ENCODE results near the gene MAST4.

Gene MAST4

DNA sequence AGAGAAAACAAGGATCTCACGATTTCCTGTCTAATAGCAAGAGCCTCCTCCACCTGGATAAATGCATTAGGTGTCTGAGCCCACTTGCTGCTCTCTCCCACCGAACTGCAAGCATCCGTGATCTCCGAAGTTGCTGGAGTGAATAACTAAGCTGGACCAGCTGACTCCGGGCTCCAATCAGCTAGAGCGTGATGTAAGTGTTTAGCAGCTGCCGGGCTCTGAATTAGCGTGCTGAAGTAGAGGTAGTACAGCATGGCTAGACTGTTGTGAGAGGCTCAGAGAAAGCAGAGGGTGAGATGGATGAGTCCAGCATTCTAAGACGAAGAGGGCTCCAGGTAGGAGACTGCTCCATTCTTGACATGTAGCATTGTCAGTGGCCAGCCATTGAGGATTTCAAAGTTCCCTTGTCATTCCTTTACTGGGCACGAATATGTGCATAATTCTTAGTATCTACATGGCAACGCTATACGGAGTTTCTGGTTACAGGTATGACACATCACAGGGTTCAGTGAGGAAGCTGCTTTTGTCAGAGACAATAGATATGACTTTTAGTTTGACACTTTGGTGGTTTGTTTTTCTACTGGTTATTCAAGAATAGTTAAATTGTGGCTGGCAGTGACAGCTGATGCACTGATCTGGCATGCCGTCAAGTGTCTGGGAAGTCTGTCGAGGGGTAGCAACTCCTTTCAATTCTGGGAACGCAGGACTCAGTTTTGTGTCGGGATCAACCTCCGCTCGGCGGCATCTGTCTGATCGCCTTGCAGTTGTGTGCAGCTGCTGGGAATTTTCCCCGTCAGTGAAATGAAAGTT is 232.6 kb downstream of the MAST4 start:
- in situ Hi-C loops (cut with HindIII; ENCODE audit: low sequenced_read_pairs): no loop called here

DNA sequence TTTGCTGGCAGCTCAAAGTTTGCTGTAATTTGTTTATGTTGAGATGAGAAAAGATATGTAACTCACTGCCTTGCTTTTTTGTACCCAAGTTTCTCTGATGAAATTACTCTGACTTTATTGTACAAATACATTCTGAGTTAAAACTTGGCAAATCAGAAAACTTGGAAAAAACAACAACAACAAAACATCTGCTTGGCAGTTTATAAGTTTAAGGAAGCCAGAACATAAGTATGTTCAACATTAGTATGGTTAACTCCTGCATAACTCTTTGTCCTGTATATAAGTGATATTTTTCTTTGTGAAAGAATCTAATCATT is 233.1 kb downstream of the MAST4 start:
- in situ Hi-C loops (cut with HindIII; ENCODE audit: low sequenced_read_pairs): no loop called here

DNA sequence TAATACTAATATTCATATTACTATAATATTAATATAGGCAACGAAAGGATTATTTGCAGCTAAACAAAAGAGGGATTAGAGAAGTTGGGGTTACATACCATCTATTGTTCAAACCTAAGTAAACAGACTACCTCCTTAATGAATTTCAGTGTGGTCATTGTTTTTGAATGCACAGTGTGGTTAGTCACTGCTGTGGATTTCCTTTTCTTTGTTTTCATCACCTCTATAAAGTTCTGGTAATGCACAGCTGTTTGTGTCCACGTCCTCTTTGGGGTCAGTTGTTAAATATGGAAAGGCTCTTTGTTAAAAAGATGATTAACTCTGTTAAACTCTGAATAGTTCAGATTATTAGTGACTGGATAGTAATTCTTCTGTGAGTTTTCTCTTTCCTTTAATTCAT is 233.6 kb downstream of the MAST4 start:
- in situ Hi-C loops (cut with HindIII; ENCODE audit: low sequenced_read_pairs): no loop called here

DNA sequence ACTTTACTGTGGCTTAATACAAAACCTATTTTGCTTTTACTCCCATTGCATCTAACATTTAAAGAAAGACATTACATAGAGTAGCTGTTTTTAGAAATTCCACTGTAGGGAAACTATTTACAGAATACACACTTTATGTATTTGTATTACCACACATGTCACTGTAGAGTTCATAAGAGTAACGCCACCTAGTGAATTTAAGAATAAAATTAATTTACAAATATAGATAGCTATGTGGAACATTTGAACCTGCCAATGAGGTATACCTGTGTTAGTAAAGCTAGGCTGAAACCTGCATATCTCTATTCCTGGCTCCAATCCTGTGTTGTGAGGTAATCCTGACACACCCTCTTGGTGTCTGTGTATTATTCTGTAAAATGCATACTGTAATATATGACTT is 234.4 kb downstream of the MAST4 start:
- in situ Hi-C loops (cut with HindIII; ENCODE audit: low sequenced_read_pairs): no loop called here

DNA sequence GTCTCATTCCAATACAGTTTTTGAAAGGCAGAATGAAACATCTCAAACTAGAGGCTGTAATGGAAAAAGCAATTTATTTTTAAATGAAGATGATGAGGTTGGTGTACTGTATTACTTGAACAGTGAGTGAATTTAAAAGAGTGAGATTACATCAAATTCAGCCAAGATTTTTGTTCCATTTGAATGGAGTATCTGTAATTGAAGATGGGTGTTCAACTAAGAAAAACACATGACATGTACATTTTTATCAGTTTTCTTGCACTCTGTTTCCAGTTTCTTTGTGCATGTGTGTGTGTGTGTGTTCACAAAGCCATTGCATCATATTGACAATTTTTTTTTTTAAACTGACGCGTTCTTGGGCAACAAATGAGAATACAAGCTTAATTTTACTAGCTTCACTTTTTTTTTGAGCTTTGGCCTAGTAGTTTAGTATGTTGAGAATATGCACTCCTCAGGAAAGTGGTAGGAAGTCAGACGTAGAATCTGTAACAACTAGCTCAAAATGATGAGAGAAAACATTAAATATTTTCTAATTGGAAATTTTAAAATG is 243.5 kb downstream of the MAST4 start:
- in situ Hi-C loops (cut with HindIII; ENCODE audit: low sequenced_read_pairs): no loop called here

DNA sequence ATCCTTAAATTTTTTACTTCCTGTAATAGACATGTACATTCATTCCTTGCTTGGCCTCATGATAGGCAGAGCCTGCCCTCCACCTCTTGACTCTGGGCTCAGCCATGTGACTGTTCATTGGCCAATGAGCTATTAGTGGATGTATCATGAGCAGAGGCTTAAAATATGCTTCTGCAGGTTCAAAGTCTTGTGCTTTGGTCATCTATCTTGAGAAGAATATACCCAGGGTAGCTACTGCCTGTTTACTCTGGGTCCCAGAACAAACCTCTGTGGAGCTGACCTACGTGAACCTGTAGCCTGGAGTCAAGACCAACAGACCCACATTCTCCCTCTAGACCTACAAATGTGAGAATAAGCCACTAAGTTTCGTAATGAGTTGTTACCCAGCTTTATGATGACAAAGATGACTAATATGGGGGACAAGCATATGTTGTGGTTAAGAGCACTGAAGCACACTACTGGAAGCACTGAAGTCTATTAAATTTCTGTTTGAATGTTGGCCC is 244.4 kb downstream of the MAST4 start:
- in situ Hi-C loops (cut with HindIII; ENCODE audit: low sequenced_read_pairs): no loop called here

DNA sequence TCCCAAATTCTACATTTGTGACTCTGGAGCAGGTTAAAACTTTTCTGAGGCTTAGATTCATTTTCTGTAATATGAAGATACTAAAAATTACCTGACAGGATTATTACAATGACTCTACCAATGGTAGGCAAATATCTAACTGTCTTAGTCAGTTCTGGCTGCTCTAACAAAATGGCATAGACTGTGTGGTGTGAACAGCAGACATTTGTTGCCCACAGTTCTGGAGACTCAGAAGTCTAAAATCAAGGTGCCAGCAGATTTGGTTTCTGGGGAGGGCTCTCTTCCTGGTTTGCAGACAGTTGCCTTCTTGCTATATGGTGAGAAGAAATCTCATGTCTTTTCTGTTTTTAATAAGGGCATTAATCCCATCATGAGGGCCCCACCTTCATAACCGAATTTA is 245.1 kb downstream of the MAST4 start:
- in situ Hi-C loops (cut with HindIII; ENCODE audit: low sequenced_read_pairs): no loop called here

DNA sequence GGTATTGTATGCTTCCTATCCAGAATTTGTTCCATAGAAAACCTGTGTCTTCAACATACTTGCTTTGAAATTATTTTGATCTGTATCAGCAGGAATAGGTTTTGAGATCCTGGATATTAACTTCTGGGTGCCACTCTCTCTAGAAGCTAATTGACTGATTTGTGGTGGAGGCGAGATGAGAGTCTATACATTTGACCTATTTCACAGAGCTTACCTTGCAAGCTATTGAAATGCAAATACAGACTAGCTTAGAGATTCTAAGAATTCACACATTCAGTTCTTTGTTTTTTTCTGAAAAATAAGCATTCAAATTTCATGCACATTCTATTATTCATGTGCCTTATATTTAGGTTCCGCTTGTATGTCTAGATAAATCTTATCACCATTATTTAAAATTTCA is 246.3 kb downstream of the MAST4 start:
- in situ Hi-C loops (cut with HindIII; ENCODE audit: low sequenced_read_pairs): no loop called here

DNA sequence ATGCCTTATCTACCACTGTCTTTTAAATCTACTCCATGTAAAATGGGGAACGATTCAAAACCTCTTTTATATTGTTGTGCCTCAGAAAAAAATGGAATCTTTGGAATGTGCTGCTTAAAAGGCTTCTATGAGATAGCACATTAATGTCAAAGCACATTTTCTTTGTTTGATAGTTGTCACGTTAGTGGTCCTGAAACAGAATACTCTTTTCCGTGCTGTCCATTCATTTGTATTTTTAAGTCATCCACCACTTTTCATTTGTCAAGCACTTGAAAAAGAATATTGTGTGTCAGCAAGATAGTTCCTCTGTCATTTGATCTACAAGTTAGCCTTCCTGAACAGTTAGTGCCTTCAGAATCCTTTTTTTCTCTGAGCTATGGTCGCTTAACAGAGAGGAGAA is 246.9 kb downstream of the MAST4 start:
- in situ Hi-C loops (cut with HindIII; ENCODE audit: low sequenced_read_pairs): no loop called here

DNA sequence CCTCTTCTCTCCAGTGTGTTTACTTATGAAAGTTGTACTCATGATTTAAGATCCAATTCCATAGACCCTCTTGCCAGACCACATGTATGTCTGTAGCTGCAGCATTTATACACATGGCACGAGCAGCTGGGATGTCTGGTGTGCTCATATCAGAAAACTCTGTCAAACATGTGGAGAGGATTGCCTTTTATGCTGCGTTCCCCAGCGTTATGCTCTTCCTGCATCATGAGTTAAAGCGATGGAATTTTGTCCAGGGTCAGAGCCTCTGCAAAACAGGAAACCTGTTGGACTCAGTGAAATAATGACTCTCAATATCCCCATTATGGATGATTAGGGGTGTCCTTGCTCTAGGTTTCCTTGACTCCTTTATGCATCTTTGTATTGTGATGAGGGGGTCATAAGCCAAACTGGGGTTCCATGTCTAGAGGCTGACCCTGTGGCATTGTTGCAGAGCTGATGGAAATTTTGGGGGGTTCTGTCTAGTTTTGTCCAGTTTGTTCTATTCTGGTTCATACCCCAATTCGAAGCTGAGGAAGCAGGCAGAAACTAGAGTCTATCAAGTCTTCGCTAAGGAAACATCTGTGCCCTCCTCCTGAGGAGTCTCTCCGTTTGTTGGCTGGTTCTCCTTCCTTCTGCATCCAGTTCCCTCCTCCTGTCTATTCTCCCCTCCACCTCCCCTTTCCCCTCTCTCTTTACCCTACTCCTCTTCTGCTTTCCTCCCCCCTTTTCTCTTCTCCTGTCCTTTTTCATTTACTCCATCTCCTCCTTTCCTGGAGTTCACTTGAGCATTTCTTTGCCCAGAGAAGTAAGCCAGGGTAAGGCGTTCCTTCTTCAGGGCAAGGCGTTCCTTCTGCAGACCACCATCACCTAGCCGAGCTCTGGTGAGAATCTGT is 252.8 kb downstream of the MAST4 start:
- in situ Hi-C loops (cut with HindIII; ENCODE audit: low sequenced_read_pairs): no loop called here

DNA sequence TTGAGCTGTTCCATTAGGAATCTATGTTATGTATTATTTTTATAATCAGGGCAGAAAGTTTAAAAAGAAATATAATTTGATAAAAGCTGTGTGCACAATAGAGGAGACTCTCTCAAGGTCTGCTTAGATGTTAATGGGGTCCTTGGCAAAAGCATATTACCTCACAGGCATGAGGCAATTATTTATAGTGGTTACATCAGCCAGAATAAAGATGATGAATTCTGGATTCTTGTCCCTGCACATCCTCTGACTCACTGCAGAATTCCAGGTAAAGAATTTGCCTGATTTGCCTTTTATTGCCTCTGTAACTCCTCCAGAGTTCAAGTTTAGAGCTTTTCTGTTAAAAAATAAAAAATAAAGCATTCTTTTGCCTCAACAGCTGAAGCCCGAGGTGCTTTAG is 253.6 kb downstream of the MAST4 start:
- in situ Hi-C loops (cut with HindIII; ENCODE audit: low sequenced_read_pairs): no loop called here

DNA sequence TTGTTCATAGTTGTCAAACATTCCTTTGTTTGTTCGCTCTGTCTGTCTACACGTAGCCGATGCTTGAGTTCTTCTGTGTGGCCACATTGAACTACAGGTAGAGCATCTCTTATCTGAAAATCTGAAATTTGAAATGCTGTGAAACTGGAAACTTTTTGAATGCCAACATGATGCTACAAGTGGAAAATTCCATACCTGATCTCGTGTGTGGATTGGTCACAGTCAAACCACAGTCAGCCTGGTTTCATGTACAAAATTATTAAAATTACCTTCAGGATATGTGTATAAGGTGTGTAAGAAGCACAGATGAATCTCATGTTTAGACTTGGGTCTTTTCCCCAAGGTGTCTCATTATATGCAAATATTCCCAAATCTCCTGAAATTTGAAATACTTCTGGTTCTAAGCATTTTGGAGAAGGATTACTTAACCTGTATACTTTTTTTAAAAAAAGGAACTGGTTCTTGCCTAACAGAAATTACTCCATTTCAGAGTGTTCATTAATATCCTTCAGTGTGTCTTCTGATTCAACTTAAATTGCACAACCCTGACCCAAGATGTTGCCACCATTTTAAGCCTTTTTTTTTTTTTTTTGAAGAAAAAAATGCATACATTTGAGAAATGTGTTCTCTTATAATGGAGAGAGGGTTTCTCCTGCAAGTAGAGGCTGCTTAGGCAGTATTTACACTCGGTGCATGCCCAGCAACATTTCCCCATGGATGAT is 254.3 kb downstream of the MAST4 start:
- in situ Hi-C loops (cut with HindIII; ENCODE audit: low sequenced_read_pairs): no loop called here

DNA sequence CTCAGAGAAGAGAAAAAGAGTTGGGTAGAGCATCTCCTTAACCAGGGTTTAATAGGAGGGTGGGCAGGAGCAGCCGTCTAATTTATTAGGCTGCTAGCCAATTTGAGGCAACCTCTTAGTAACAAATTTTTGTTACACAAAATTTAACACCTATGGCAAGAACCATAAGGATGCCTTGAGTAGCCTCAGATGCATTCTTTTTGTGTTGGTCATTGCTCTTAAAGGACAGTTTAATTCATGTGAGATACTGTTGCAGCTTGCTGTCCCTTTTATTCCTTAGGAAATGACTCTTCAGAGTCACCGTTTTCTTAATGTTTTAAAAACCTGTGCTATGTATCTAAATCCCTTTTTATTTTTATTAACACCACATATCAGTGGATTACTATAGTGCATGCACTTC is 255.1 kb downstream of the MAST4 start:
- in situ Hi-C loops (cut with HindIII; ENCODE audit: low sequenced_read_pairs): no loop called here

DNA sequence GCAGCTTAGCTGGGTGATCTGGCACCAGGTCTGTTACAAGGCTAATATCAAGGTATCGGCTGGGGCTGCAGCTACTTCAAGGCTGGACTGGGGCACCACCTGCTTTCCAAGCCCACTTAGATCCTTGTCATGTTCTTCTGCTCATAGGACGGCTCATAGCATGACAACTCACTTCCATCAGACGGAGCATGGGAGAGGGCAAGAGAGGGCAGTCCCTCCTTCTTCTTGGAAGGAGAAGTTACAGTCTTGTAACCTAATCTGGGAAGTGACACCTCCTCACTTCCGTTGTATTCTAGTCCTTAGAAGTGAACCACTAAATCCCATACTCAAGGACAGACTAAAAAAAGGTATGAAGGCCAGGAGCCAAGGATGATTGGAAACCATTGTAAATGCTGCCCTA is 258.2 kb downstream of the MAST4 start:
- in situ Hi-C loops (cut with HindIII; ENCODE audit: low sequenced_read_pairs): no loop called here

DNA sequence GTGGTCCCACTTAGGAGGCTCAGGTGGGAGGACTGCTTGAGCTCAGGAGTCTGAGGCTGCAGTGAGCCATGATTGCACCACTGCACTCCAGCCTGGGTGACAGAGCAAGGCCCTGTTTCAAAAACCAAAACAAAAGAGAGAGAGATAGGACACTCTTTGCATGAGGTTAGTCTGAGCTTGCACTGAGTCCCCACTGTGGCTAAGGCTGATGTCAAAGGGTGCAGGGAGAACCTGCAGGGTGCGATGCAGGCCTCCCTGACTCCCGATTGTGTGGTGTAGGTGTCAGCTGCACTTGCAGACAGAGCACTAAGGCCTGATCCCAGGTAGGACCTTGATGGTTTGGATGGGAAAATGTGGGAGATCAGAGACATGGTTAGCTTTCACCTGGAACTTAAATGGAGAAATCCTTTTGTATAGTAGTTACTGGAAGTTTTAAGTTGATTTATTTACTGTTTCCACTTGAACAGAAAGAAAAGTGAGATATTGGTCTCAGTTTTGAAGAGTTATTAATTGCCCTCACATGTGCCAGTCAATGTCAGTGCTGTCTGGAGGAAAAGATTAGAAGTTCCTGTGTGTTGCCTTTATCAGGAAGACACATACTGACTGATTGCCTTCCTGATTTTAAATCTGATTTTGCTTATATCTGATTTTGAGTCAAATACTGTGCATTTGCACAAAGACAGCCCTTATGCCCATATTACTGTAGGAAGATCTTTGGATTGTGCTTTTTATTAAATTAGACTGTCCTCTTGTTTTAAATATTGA is 260.0 kb downstream of the MAST4 start:
- in situ Hi-C loops (cut with HindIII; ENCODE audit: low sequenced_read_pairs): no loop called here

DNA sequence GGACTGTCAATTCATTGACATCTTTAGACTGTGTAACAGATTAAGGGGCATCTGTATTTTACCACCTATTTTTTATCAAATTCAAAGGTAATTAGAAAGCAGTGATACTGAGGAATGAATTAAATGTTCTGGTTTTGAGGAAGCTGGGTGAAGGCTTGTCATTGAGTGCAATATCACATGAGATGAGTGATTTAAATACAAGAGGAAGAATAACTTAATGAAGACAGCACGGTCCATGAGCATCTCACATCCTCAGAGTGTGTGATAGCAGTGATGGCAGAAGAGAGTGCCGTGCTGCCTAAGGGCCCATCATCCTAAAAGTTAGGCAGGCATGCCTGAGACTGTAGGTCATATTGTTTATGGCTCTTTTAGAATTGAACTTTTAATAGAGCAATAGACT is 263.3 kb downstream of the MAST4 start:
- in situ Hi-C loops (cut with HindIII; ENCODE audit: low sequenced_read_pairs): no loop called here

DNA sequence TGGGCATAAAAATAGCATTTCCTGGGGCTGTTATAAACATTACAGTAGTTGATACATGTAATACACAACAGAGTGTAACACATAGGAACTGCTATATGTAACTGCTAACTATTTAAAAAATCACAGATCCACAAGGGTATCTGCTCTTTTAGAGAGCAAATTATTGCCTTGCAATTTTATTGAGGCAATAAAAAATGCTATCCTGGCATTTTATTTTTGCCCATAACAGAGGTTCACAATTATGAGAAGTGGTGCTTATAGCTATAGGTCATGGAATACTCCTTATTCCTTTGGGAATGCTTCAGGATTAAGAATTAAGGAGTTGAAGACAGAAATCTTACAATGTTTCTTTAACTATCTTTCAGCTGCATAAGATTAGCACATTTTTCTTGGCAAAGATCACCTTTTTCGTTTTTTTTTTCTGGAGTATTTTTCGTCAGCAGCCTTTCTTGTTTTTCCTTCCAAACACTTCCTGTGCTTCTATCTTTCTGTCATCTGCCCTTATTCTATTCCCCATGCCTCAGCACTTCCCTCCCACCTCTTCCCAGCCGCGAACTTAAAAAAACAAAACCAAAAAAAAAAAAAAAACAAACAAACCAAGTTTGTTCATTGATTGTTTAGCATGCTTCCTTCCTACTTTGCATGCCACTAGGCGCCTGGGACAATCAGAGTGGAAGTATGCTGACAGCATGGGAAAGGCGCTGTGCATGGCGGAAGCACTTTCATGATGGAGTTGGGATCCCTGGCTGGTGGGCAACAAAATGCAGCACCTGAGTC is 264.2 kb downstream of the MAST4 start:
- in situ Hi-C loops (cut with HindIII; ENCODE audit: low sequenced_read_pairs): no loop called here

DNA sequence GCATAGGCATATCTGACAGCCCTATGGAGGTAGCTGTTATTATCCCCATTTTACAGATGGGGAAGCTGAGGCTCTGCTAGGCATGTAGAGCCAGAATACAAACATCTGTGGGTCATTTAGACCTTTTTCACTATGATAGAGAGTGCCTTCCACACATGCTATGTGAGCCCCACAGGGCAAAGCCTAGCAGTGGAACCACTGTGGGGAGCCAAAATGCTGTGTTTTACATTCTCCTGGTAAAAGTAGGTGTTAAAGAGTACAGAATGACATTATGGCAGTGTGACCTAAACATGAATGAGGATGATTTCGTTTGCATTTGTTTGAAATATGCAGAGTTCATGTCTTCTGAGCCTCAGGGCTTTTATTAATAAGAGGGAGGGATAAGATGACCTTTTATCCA is 265.2 kb downstream of the MAST4 start:
- in situ Hi-C loops (cut with HindIII; ENCODE audit: low sequenced_read_pairs): no loop called here

DNA sequence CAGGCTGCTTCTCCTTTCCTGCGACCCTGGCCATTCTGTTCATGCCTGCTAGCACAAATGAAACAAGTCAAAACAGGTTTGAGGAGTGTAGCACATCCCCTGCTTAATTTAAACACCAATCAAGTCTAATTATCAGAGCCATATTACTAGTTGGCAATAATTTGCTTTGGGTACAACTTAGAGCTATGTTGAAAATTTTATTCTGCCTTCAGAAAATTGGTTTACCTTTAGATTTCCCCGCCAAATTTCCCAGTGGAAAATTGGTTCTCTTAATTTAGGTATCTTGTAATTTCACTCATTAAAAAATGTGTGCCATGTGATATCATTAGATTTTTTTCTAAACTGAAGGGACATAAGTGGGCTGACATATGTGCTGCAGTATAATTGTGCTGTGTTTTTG is 265.8 kb downstream of the MAST4 start:
- in situ Hi-C loops (cut with HindIII; ENCODE audit: low sequenced_read_pairs): no loop called here
